Spleen (tissue), 11 donors: Measurements from ENCODE around the gene ATM. TPM values are rescaled to one million over a fixed set of nuclear protein-coding genes. Genes with fewer than 3 reads are reported as not detected.

Source experiments
- DNase-seq: peaks from one replicate; pipeline ENCODE4 v3.0.0-alpha.2; 2020
- H3K27ac ChIP-seq, 8 donors: fragments of 200-600 bp; sonication (generic) in 7 of 8; 1 replicate in 4 of 8; 2 replicates in 4 of 8; pipeline versions ENCODE4 v1.5.0 to v1.8.0; 2016 to 2021; ENCODE audit warnings: inconsistent platforms in 4 of 8, mild to moderate bottlenecking in 4 of 8, moderate library complexity in 1 of 8
- H3K27me3 ChIP-seq, 7 donors: fragments of 200-600 bp; sonication (generic) in 6 of 7; replicated peaks in 1 of 7; 1 replicate in 4 of 7; 2 replicates in 3 of 7; pipeline versions ENCODE4 v1.5.0 to v1.8.0; 2016 to 2021; ENCODE audit warnings: inconsistent platforms in 3 of 7, mild to moderate bottlenecking in 1 of 7
- H3K36me3 ChIP-seq, 6 donors: fragments of 200-600 bp; sonication (generic) in 5 of 6; 1 replicate in 4 of 6; 2 replicates in 2 of 6; pipeline versions ENCODE4 v1.5.0 to v1.8.0; 2016 to 2021; ENCODE audit warnings: inconsistent platforms in 2 of 6
- H3K4me1 ChIP-seq, 6 donors: fragments of 200-600 bp; sonication (generic) in 5 of 6; 1 replicate in 3 of 6; 2 replicates in 3 of 6; pipeline versions ENCODE4 v1.5.0 to v1.8.0; 2016 to 2021; ENCODE audit warnings: inconsistent platforms in 3 of 6
- H3K4me3 ChIP-seq, 8 donors: fragments of 200-600 bp; sonication (generic) in 7 of 8; 1 replicate in 4 of 8; 2 replicates in 4 of 8; pipeline versions ENCODE4 v1.5.0 to v1.8.0; 2016 to 2021; ENCODE audit warnings: inconsistent platforms in 4 of 8, mild to moderate bottlenecking in 4 of 8, moderate library complexity in 2 of 8
- H3K9me3 ChIP-seq, 8 donors: fragments of 200-600 bp; sonication (generic) in 7 of 8; 1 replicate in 4 of 8; 2 replicates in 4 of 8; pipeline versions ENCODE4 v1.5.0 to v1.8.0; 2016 to 2021; ENCODE audit warnings: inconsistent platforms in 4 of 8
- POLR2A ChIP-seq, 3 donors: fragments of 450-650 bp; IDR thresholded peaks; one replicate each; pipeline ENCODE4 v1.5.1; 2017; ENCODE audit warnings: antibody characterized with exemption in 3 of 3, mild to moderate bottlenecking in 1 of 3
- POLR2AphosphoS5 ChIP-seq, 3 donors: sonication (generic); formaldehyde crosslinking; IDR thresholded peaks; one replicate each; pipeline ENCODE4 v1.5.1; 2017; ENCODE audit warnings: antibody characterized with exemption in 3 of 3
- WGBS, 5 donors: extraction: QIAGEN DNeasy Blood & Tissue Kit in 3 of 5; methylation state at CpG; one replicate each; pipeline versions ENCODE4 v1.1.5 to v1.1.7; 2013 to 2018; 5-methylcytosine and 5-hydroxymethylcytosine counted together
- intact Hi-C: fragments of 100-400 bp; cut with DNase I; formaldehyde crosslinking; loops from one replicate; pipeline ENCODE4 v1.15.0; 2023; ENCODE audit warnings: low total_unique reads
- polyA plus RNA-seq, 3 donors: library from polyadenylated mRNA; stranded (reverse); fragments of 200-250 nt; gene quantifications; one replicate each; pipeline ENCODE4 v1.2.1, GENCODE V29; 2013
- total RNA-seq, 7 donors: library from RNA; depleted of rRNA in 3 of 7; stranded (reverse); fragments of >200 nt in 3 of 7; fragmentation: NEBNext Ultra II Directional in 4 of 7; extraction: Animal tissue kit (Norgen Biotek cat#: 25700) in 4 of 7; gene quantifications; one replicate each; pipeline versions ENCODE4 v1.1.0 to v1.2.1, GENCODE V29; 2016 to 2021
- TF ChIP-seq, protein P1 (sequence below), 11 experiments: fragments of 200-600 bp in 7 of 11; fragments of 450-650 bp in 4 of 11; sonication (generic) in 4 of 11; IDR thresholded peaks in 8 of 11; conservative IDR thresholded peaks in 3 of 11; 1 replicate in 7 of 11; 2 replicates in 4 of 11; pipeline versions ENCODE4 v1.4.0 to v1.8.0; 2016 to 2021; ENCODE audit warnings: antibody characterized with exemption in 11 of 11, inconsistent platforms in 4 of 11, mild to moderate bottlenecking in 1 of 11
- donor health status: healthy with polysubstance abuse.
- donor health status: DM: no; HTN: no; CAD: no; lungs with moderate emphysema.
- donor health status: DM: no; HTN: no; CAD: no.
- donor health status: Bipolar disorder and iron deficiency.
- donor health status: healthy.
- donor health status: DM: no; HTN: no; CAD: no.
- donor health status: DM: yes; HTN: yes; CAD: no.

Gene ATM
- total and polyA plus RNA-seq, 10 donors, result 33.1 to 408 (median 228) TPM

DNA sequence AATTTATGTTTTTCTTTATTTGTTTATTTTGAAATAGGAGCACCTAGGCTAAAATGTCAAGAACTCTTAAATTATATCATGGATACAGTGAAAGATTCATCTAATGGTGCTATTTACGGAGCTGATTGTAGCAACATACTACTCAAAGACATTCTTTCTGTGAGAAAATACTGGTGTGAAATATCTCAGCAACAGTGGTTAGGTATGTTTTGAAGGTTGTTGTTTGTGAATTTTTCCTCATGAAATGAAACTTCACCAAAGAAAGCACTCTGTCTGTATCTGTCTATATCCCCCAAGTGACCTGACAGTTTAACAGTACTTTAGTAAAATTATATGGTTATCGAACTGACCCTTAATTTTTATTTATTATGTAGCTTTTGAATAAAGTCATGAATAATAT is 12.8 kb downstream of the ATM start:
- TF ChIP-seq, protein P1, sequence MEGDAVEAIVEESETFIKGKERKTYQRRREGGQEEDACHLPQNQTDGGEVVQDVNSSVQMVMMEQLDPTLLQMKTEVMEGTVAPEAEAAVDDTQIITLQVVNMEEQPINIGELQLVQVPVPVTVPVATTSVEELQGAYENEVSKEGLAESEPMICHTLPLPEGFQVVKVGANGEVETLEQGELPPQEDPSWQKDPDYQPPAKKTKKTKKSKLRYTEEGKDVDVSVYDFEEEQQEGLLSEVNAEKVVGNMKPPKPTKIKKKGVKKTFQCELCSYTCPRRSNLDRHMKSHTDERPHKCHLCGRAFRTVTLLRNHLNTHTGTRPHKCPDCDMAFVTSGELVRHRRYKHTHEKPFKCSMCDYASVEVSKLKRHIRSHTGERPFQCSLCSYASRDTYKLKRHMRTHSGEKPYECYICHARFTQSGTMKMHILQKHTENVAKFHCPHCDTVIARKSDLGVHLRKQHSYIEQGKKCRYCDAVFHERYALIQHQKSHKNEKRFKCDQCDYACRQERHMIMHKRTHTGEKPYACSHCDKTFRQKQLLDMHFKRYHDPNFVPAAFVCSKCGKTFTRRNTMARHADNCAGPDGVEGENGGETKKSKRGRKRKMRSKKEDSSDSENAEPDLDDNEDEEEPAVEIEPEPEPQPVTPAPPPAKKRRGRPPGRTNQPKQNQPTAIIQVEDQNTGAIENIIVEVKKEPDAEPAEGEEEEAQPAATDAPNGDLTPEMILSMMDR (IDR thresholded peaks at IDR 0.05 in 8 of 11, conservative IDR thresholded peaks at IDR 0.05 in 3 of 11), result no peak
- no peak for TF ChIP-seq POLR2A (IDR thresholded peaks at IDR 0.05)
- no peaks in the 10 kb centered on the region for H3K9me3 ChIP-seq
- peaks cover 0 to 98% (median 41%) of the 10 kb centered on the region in 6 donors for H3K36me3 ChIP-seq
- H3K27me3 ChIP-seq, result no peaks in the 10 kb centered on the region
- DNase-seq, result no peak
- intact Hi-C loops, result no loop called here
- H3K27ac ChIP-seq, result peak overlapping the region; percentile 43 to 91 (median 87)
- H3K4me1 ChIP-seq, result peaks cover 6 to 96% (median 53%) of the 10 kb centered on the region in 6 donors
- WGBS, 5 donors, result 81 to 91% (median 90%) methylated on average over 2 of the region's 2 CpGs
- H3K4me3 ChIP-seq, result no peak overlapping the region

DNA sequence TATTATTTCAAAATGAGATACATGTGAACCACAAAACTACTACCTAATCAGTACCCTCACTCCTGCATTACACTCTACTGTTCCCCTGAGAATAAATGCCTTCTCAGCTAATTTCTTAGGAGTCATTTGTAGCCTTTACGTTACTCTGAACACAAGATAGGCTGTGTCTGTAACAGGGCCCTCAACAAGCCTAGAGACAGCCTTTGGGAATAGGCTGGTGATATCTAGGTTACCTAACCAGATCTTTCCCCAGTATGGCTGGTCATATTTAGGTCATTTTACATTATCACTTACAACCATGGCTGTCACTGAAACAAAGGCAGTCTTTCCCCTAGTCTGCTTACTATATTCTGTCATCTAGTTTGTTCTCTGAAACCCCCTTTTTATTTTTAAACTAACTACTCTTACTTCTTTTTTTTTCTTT is 14.2 kb downstream of the ATM start:
- no peaks in the 10 kb centered on the region for H3K27me3 ChIP-seq
- H3K4me3 ChIP-seq, result peak overlapping the region in 1 of 8 donors; percentile 43
- TF ChIP-seq POLR2AphosphoS5 (IDR thresholded peaks at IDR 0.05) (no peak), POLR2A (IDR thresholded peaks at IDR 0.05) (no peak)
- TF ChIP-seq, protein P1 (IDR thresholded peaks at IDR 0.05 in 8 of 11, conservative IDR thresholded peaks at IDR 0.05 in 3 of 11), result no peak
- WGBS, 5 donors, result 38 to 71% (median 65%) methylated on average over 1 of the region's 1 CpG
- H3K9me3 ChIP-seq, result no peaks in the 10 kb centered on the region
- intact Hi-C loops, result no loop called here
- no peak for DNase-seq
- peaks cover 6 to 94% (median 53%) of the 10 kb centered on the region in 6 donors for H3K4me1 ChIP-seq
- peak overlapping the region; percentile 16 to 91 (median 87) for H3K27ac ChIP-seq
- H3K36me3 ChIP-seq, result peaks cover 0 to 96% (median 26%) of the 10 kb centered on the region in 6 donors

DNA sequence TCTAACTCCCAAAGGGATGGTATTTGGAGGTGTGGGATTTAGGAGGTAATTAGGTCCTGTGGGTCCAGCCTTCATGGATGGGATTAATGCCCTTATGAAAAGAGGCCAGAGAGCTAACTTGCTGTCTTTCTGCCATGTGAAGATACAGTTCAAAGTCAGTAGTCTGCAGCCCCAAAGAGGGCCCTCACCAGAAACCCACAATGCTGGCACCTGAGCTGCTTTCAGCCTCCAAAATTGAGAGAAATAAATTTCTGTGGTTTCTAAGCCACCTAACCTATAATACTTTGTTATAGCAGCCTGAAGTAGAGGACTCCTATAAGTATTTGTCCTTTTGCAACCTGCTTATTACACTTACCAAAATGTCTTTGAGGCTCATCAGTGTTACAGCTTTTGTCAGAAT is 16.2 kb downstream of the ATM start:
- H3K27me3 ChIP-seq, result no peaks in the 10 kb centered on the region
- TF ChIP-seq POLR2A (IDR thresholded peaks at IDR 0.05), result no peak
- TF ChIP-seq, protein P1 (IDR thresholded peaks at IDR 0.05 in 8 of 11, conservative IDR thresholded peaks at IDR 0.05 in 3 of 11), result no peak
- no peak for TF ChIP-seq POLR2AphosphoS5 (IDR thresholded peaks at IDR 0.05)
- H3K4me3 ChIP-seq, result no peak overlapping the region
- intact Hi-C loops, result no loop called here
- no peaks in the 10 kb centered on the region for H3K9me3 ChIP-seq
- DNase-seq, result no peak
- peak overlapping the region in 7 of 8 donors; percentile 79 to 91 (median 87) for H3K27ac ChIP-seq
- H3K4me1 ChIP-seq, result peaks cover 6 to 94% (median 57%) of the 10 kb centered on the region in 6 donors
- peaks cover 0 to 96% (median 20%) of the 10 kb centered on the region in 6 donors for H3K36me3 ChIP-seq

DNA sequence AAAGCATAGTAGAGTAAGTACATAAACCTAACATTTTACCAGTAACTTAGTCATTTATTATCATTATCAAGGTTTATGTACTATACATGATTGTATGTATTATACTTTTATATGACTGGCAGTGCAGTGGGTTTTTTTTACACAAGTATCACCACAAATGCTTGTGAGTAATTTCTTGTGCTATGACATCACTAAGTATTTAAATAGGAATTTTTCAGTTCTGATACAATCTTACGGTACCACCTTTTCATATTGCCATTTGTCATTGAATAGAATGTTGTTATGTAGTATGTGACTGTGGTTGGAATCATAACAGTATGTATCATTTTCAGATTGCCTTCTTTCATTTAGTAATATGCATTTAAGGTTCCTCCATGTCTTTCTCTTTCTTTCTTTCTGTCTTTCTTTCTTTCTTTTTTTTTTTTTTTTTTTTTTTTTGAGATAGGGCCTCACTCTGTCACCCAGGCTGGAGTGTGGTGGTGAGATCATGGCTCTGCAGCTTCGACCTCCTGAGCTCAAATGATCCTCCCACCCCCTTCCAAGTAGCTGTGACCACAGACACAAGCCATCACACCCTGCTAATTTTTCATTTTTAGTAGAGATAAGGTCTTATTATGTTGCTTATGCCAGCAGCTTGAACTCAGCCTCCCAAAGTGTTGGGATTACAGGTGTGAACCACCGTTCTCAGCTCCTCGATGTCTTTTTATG is 18.6 kb downstream of the ATM start:
- WGBS, 5 donors, result 77 to 91% (median 84%) methylated on average over 4 of the region's 4 CpGs
- intact Hi-C loops, result no loop called here
- H3K4me1 ChIP-seq, result peaks cover 0 to 86% (median 45%) of the 10 kb centered on the region in 6 donors

More for the DNA sequence above, 18.6 kb downstream of the ATM start:
- H3K36me3 ChIP-seq, result peaks cover 0 to 96% (median 26%) of the 10 kb centered on the region in 6 donors
- no peaks in the 10 kb centered on the region for H3K9me3 ChIP-seq
- TF ChIP-seq, protein P1 (IDR thresholded peaks at IDR 0.05 in 8 of 11, conservative IDR thresholded peaks at IDR 0.05 in 3 of 11), result no peak
- no peak for TF ChIP-seq POLR2A (IDR thresholded peaks at IDR 0.05)
- TF ChIP-seq POLR2AphosphoS5 (IDR thresholded peaks at IDR 0.05), result no peak
- no peaks in the 10 kb centered on the region for H3K27me3 ChIP-seq
- H3K4me3 ChIP-seq, result no peak overlapping the region
- peak overlapping the region in 5 of 8 donors; percentile 15 to 68 (median 36) for H3K27ac ChIP-seq
- DNase-seq, result no peak
